H1 (cell line): Measurements from ENCODE around the gene KRTAP10-2.

Source experiments
- EGR1 ChIP-seq: IDR thresholded peaks from 2 replicates; pipeline ENCODE4 v1.6.1; 2011; ENCODE audit warnings: low read depth, low read length, borderline replicate concordance
- EP300 ChIP-seq, 2 experiments: IDR thresholded peaks; 1 replicate in 1 of 2; 2 replicates in 1 of 2; pipeline ENCODE4 v1.6.1; 2011 to 2012; ENCODE audit warnings: low read depth in 2 of 2, low read length in 2 of 2, mild to moderate bottlenecking in 2 of 2, borderline replicate concordance in 1 of 2, inconsistent platforms in 1 of 2, moderate library complexity in 1 of 2
- FOSL1 ChIP-seq: IDR thresholded peaks from 2 replicates; pipeline ENCODE4 v1.6.1; 2011; ENCODE audit warnings: mild to moderate bottlenecking, low read depth, low read length, moderate library complexity; ENCODE audit not compliant: insufficient read depth
- JUND ChIP-seq: IDR thresholded peaks from 2 replicates; pipeline ENCODE4 v1.6.1; 2011; ENCODE audit warnings: mild to moderate bottlenecking, improper control_type of control experiment, low read length
- MAFK ChIP-seq: IDR thresholded peaks from 2 replicates; pipeline ENCODE4 v1.6.1; 2012; ENCODE audit warnings: low read depth, mild to moderate bottlenecking, improper control_type of control experiment, low read length
- NRF1 ChIP-seq: IDR thresholded peaks from 2 replicates; pipeline ENCODE4 v1.6.1; 2011; ENCODE audit warnings: mild to moderate bottlenecking, low read depth, low read length, improper control_type of control experiment
- TF ChIP-seq, protein P1 (sequence below): fragments of 300-600 bp; sonication (generic); IDR thresholded peaks from 2 replicates; pipeline ENCODE4 v1.7.1; 2012; ENCODE audit warnings: low read length, moderate library complexity, mild to moderate bottlenecking, inconsistent platforms; ENCODE audit not compliant: insufficient replicate concordance
- TF ChIP-seq, protein P2 (sequence below), 3 experiments: IDR thresholded peaks; 1 replicate in 2 of 3; 2 replicates in 1 of 3; pipeline versions ENCODE4 v1.5.1 to v1.6.1; 2011; ENCODE audit warnings: low read length in 3 of 3, mild to moderate bottlenecking in 3 of 3, inconsistent platforms in 2 of 3, low read depth in 1 of 3, moderate library complexity in 1 of 3; ENCODE audit not compliant: insufficient read depth in 1 of 3; ENCODE audit errors: control extremely low read depth in 1 of 3
- TF ChIP-seq, protein P3 (sequence below): IDR thresholded peaks from 2 replicates; pipeline ENCODE4 v1.6.1; 2012; ENCODE audit warnings: inconsistent platforms

DNA sequence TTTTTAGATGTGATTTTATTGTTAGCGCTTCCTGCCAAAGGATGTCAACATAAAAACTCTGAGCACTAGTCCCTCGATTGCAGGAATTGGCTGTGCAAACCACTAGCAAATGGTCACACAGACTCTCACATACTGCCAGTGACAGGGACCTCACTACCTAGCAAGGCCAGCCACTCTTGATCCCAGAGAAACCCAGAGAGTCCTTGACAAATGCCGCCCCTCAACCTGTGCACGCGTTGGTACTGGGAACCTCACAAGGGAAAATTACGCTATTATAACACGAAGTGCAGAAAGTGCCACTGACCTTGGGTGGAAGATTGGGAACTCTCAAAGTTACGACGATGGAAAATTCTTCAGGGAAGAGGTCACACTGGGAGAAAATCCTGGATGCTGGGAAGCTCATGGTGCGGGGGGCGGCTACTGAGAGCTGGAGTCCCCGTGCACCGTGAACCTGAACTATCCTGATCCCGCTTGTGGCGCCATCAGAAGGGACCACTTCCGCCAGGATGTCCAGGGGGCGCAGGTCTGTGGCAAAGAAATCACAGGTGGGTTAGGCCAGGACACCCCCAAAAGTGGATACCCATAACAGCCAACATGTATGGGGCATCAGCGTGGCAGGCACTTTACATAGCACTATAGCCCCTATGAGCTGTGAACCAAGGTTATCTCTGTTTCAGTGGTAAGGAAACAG is 16.3 kb upstream of the KRTAP10-2 start:
- TF ChIP-seq, protein P1, sequence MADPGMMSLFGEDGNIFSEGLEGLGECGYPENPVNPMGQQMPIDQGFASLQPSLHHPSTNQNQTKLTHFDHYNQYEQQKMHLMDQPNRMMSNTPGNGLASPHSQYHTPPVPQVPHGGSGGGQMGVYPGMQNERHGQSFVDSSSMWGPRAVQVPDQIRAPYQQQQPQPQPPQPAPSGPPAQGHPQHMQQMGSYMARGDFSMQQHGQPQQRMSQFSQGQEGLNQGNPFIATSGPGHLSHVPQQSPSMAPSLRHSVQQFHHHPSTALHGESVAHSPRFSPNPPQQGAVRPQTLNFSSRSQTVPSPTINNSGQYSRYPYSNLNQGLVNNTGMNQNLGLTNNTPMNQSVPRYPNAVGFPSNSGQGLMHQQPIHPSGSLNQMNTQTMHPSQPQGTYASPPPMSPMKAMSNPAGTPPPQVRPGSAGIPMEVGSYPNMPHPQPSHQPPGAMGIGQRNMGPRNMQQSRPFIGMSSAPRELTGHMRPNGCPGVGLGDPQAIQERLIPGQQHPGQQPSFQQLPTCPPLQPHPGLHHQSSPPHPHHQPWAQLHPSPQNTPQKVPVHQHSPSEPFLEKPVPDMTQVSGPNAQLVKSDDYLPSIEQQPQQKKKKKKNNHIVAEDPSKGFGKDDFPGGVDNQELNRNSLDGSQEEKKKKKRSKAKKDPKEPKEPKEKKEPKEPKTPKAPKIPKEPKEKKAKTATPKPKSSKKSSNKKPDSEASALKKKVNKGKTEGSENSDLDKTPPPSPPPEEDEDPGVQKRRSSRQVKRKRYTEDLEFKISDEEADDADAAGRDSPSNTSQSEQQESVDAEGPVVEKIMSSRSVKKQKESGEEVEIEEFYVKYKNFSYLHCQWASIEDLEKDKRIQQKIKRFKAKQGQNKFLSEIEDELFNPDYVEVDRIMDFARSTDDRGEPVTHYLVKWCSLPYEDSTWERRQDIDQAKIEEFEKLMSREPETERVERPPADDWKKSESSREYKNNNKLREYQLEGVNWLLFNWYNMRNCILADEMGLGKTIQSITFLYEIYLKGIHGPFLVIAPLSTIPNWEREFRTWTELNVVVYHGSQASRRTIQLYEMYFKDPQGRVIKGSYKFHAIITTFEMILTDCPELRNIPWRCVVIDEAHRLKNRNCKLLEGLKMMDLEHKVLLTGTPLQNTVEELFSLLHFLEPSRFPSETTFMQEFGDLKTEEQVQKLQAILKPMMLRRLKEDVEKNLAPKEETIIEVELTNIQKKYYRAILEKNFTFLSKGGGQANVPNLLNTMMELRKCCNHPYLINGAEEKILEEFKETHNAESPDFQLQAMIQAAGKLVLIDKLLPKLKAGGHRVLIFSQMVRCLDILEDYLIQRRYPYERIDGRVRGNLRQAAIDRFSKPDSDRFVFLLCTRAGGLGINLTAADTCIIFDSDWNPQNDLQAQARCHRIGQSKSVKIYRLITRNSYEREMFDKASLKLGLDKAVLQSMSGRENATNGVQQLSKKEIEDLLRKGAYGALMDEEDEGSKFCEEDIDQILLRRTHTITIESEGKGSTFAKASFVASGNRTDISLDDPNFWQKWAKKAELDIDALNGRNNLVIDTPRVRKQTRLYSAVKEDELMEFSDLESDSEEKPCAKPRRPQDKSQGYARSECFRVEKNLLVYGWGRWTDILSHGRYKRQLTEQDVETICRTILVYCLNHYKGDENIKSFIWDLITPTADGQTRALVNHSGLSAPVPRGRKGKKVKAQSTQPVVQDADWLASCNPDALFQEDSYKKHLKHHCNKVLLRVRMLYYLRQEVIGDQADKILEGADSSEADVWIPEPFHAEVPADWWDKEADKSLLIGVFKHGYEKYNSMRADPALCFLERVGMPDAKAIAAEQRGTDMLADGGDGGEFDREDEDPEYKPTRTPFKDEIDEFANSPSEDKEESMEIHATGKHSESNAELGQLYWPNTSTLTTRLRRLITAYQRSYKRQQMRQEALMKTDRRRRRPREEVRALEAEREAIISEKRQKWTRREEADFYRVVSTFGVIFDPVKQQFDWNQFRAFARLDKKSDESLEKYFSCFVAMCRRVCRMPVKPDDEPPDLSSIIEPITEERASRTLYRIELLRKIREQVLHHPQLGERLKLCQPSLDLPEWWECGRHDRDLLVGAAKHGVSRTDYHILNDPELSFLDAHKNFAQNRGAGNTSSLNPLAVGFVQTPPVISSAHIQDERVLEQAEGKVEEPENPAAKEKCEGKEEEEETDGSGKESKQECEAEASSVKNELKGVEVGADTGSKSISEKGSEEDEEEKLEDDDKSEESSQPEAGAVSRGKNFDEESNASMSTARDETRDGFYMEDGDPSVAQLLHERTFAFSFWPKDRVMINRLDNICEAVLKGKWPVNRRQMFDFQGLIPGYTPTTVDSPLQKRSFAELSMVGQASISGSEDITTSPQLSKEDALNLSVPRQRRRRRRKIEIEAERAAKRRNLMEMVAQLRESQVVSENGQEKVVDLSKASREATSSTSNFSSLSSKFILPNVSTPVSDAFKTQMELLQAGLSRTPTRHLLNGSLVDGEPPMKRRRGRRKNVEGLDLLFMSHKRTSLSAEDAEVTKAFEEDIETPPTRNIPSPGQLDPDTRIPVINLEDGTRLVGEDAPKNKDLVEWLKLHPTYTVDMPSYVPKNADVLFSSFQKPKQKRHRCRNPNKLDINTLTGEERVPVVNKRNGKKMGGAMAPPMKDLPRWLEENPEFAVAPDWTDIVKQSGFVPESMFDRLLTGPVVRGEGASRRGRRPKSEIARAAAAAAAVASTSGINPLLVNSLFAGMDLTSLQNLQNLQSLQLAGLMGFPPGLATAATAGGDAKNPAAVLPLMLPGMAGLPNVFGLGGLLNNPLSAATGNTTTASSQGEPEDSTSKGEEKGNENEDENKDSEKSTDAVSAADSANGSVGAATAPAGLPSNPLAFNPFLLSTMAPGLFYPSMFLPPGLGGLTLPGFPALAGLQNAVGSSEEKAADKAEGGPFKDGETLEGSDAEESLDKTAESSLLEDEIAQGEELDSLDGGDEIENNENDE, result no peak
- TF ChIP-seq FOSL1 (no peak), EGR1 (no peak), MAFK (no peak), EP300 (IDR thresholded peaks at IDR 0.05; ENCODE audit: borderline replicate concordance in 1 of 2, low read depth in 2 of 2, low read length in 2 of 2) (no peak), JUND (no peak), NRF1 (no peak)
- TF ChIP-seq, protein P2, sequence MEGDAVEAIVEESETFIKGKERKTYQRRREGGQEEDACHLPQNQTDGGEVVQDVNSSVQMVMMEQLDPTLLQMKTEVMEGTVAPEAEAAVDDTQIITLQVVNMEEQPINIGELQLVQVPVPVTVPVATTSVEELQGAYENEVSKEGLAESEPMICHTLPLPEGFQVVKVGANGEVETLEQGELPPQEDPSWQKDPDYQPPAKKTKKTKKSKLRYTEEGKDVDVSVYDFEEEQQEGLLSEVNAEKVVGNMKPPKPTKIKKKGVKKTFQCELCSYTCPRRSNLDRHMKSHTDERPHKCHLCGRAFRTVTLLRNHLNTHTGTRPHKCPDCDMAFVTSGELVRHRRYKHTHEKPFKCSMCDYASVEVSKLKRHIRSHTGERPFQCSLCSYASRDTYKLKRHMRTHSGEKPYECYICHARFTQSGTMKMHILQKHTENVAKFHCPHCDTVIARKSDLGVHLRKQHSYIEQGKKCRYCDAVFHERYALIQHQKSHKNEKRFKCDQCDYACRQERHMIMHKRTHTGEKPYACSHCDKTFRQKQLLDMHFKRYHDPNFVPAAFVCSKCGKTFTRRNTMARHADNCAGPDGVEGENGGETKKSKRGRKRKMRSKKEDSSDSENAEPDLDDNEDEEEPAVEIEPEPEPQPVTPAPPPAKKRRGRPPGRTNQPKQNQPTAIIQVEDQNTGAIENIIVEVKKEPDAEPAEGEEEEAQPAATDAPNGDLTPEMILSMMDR (IDR thresholded peaks at IDR 0.05; ENCODE audit: control extremely low read depth in 1 of 3, insufficient read depth in 1 of 3, low read depth in 1 of 3, low read length in 3 of 3), result no peak
- TF ChIP-seq, protein P3, sequence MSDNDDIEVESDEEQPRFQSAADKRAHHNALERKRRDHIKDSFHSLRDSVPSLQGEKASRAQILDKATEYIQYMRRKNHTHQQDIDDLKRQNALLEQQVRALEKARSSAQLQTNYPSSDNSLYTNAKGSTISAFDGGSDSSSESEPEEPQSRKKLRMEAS, result no peak
